Prostate gland (tissue), 2 donors: ENCODE results near the gene ALOXE3.

Experiments
- POLR2A ChIP-seq: fragments of 450-650 bp; IDR thresholded peaks from one replicate; pipeline ENCODE4 v1.6.1; 2016; ENCODE audit warnings: antibody characterized with exemption, mild to moderate bottlenecking
- TF ChIP-seq, protein P1 (sequence below), 4 experiments: fragments of 200-600 bp in 2 of 4; fragments of 450-650 bp in 2 of 4; sonication (generic) in 2 of 4; IDR thresholded peaks; 1 replicate in 3 of 4; 2 replicates in 1 of 4; pipeline ENCODE4 v1.5.1; 2016 to 2019; ENCODE audit warnings: antibody characterized with exemption in 4 of 4, mild to moderate bottlenecking in 2 of 4, moderate library complexity in 2 of 4

DNA sequence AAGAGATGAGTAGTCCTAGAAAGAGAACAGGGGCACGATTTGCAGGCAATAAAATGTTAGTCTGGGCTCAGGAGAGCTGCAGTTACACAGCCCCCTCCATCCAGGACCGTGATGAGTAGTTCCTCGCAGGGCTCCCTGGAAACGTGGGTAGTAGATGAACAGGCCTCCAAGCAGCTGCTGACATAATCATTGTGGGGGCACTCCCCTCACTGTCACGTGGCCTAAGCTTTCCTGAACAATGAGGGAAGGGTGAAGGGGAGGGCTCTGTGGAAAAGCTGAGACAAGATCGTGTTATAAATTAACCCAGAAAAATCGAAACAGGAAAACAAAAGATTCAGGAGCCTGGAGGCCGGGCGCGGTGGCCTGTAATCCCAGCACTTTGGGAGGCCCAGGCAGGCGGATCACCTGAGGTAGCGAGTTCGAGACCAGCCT is 35.2 kb upstream of the ALOXE3 start:
- TF ChIP-seq, protein P1, sequence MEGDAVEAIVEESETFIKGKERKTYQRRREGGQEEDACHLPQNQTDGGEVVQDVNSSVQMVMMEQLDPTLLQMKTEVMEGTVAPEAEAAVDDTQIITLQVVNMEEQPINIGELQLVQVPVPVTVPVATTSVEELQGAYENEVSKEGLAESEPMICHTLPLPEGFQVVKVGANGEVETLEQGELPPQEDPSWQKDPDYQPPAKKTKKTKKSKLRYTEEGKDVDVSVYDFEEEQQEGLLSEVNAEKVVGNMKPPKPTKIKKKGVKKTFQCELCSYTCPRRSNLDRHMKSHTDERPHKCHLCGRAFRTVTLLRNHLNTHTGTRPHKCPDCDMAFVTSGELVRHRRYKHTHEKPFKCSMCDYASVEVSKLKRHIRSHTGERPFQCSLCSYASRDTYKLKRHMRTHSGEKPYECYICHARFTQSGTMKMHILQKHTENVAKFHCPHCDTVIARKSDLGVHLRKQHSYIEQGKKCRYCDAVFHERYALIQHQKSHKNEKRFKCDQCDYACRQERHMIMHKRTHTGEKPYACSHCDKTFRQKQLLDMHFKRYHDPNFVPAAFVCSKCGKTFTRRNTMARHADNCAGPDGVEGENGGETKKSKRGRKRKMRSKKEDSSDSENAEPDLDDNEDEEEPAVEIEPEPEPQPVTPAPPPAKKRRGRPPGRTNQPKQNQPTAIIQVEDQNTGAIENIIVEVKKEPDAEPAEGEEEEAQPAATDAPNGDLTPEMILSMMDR (IDR thresholded peaks at IDR 0.05): no peak
- peak; percentile 52 for TF ChIP-seq POLR2A
